ENCODE data around the gene ZNF648. TPM values are rescaled to one million over a fixed set of nuclear protein-coding genes. Genes with fewer than 3 reads are reported as not detected.

ZNF648 gene
- total and polyA plus RNA-seq, 2 of the 4 experiments (the other 2 are of a cell fraction) = not detected

- no peak overlapping the region for H3K23ac ChIP-seq (ENCODE audit: low read depth, low read length)
- H3K4me2 ChIP-seq (ENCODE audit: low read depth, low read length) = no peak overlapping the region
- no peak overlapping the region for H3K18ac ChIP-seq (ENCODE audit: low read depth, low read length)
- H2AK5ac ChIP-seq (ENCODE audit: low read depth, low read length) = no peak overlapping the region
- no peak overlapping the region for H2BK15ac ChIP-seq (ENCODE audit: low read depth, low read length)
- no CpG with 5 or more reads among the region's 3 CpGs for WGBS, 2 experiments (ENCODE audit: extremely low coverage in 2 of 2, insufficient read length in 1 of 2)
- no peaks in the 10 kb centered on the region for H4K20me1 ChIP-seq (ENCODE audit: insufficient read depth, low read length)
- ChIA-PET CTCF (no interaction called here), POLR2A (ENCODE audit: unreplicated experiment) (no interaction called here)
- H3K56ac ChIP-seq (ENCODE audit: extremely low read depth, insufficient read depth, low read length) = no peak overlapping the region
- H3K79me1 ChIP-seq (ENCODE audit: low read depth in 1 of 2, low read length in 2 of 2) = no peaks in the 10 kb centered on the region
- no peak overlapping the region for H2BK5ac ChIP-seq (ENCODE audit: low read depth, low read length, poor library complexity, severe bottlenecking)
- no TSS peak for BruUV-seq (replicated peaks)
- no peak overlapping the region for H3K27ac ChIP-seq (ENCODE audit: insufficient read depth, low read length)
- H2BK20ac ChIP-seq (ENCODE audit: low read depth, low read length) = no peak overlapping the region
- H3K36me3 ChIP-seq (ENCODE audit: control insufficient read depth, insufficient read depth, low read length) = no peaks in the 10 kb centered on the region
- in situ Hi-C loops (cut with MboI; ENCODE audit: low sequenced_read_pairs) = no loop called here
- H3K4me3 ChIP-seq (ENCODE audit: insufficient read depth, low read depth, low read length) = no peak overlapping the region
- H3K4ac ChIP-seq (ENCODE audit: low read depth, low read length) = no peak overlapping the region
- H2AK9ac ChIP-seq (replicated peaks; ENCODE audit: low read depth, low read length, poor library complexity) = no peak overlapping the region
- H4K91ac ChIP-seq (ENCODE audit: insufficient read depth, low read depth, low read length) = no peak overlapping the region
- no peak overlapping the region for H2AFZ ChIP-seq (replicated peaks; ENCODE audit: low read length, poor library complexity)
- no peak overlapping the region for H4K8ac ChIP-seq (ENCODE audit: low read depth in 2 of 2, low read length in 2 of 2)
- H3K9me1 ChIP-seq (ENCODE audit: insufficient read depth, low read length) = no peaks in the 10 kb centered on the region
- H3K4me1 ChIP-seq (ENCODE audit: control insufficient read depth, insufficient read depth, low read length) = no peaks in the 10 kb centered on the region
- H3K9ac ChIP-seq (ENCODE audit: low read depth, low read length) = no peak overlapping the region
- DNase-seq = no peak
- no peak overlapping the region for H2BK120ac ChIP-seq (ENCODE audit: low read depth, low read length)
- TF ChIP-seq MAFK (IDR thresholded peaks at IDR 0.05; ENCODE audit: low read depth, low read length) = no peak
- TF ChIP-seq MAZ (IDR thresholded peaks at IDR 0.05; ENCODE audit: borderline replicate concordance, low read depth, low read length) = no peak
- no peak for TF ChIP-seq MXI1 (IDR thresholded peaks at IDR 0.05; ENCODE audit: borderline replicate concordance, low read depth, low read length)
- TF ChIP-seq RFX5 (IDR thresholded peaks at IDR 0.05; ENCODE audit: low read depth, low read length) = no peak
- TF ChIP-seq, protein P1, sequence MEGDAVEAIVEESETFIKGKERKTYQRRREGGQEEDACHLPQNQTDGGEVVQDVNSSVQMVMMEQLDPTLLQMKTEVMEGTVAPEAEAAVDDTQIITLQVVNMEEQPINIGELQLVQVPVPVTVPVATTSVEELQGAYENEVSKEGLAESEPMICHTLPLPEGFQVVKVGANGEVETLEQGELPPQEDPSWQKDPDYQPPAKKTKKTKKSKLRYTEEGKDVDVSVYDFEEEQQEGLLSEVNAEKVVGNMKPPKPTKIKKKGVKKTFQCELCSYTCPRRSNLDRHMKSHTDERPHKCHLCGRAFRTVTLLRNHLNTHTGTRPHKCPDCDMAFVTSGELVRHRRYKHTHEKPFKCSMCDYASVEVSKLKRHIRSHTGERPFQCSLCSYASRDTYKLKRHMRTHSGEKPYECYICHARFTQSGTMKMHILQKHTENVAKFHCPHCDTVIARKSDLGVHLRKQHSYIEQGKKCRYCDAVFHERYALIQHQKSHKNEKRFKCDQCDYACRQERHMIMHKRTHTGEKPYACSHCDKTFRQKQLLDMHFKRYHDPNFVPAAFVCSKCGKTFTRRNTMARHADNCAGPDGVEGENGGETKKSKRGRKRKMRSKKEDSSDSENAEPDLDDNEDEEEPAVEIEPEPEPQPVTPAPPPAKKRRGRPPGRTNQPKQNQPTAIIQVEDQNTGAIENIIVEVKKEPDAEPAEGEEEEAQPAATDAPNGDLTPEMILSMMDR (conservative IDR thresholded peaks at IDR 0.05; ENCODE audit: low read depth, low read length) = no peak
- ATAC-seq (ENCODE audit: low read depth) = no peak
- no peaks in the 10 kb centered on the region for H3K27me3 ChIP-seq (ENCODE audit: control insufficient read depth, insufficient read depth, low read length)
- dilution Hi-C loops (cut with HindIII; ENCODE audit: low sequenced_read_pairs, unreplicated experiment) = no loop called here
- H4K5ac ChIP-seq (ENCODE audit: low read depth, low read length) = no peak overlapping the region
- H3K14ac ChIP-seq (replicated peaks; ENCODE audit: low read depth, low read length) = no peak overlapping the region
- H3K9me3 ChIP-seq (ENCODE audit: control insufficient read depth, insufficient read depth, low read length) = peaks cover 10% of the 10 kb centered on the region
- intact Hi-C loops (cut with micrococcal nuclease) = no loop called here
Observed at GRCh38 chr1:182004601-182005000, 56.9 kb downstream of the ZNF648 start.
